HepG2 (cell line): ENCODE measurements around the gene ACYP2. TPM values are rescaled to one million over a fixed set of nuclear protein-coding genes. Genes with fewer than 3 reads are reported as not detected.
A peak's percentile ranks its signal among the peaks of the same experiment; 100 is the strongest.

Experiments used
- ATAC-seq: fragments of 200-7000 bp; cut with Tn5 transposase; 3 replicates; pipeline ENCODE4 v1.9.1; 2020; ENCODE audit warnings: mild to moderate bottlenecking, moderate library complexity
- BruUV-seq: library from RNA; stranded (reverse); fragments of 400-500 nt; replicated peaks from 2 replicates; lab custom pipeline; 2021; lab: Mats Ljungman, UMichigan
- CTCF ChIA-PET: fragments of 300-600 bp; formaldehyde crosslinking; extraction: SDS; loops from one replicate; lab custom pipeline; 2021; ENCODE audit warnings: low total read pairs, inconsistent platforms, low intra/inter-chr PET ratio; lab: Yijun Ruan, JAX
- POLR2A ChIA-PET: fragments of 350-600 bp; sonication (Branson Sonifier 250); formaldehyde crosslinking; loops from one replicate; lab custom pipeline; 2020; ENCODE audit warnings: antibody characterized with exemption, inconsistent platforms; lab: Yijun Ruan, JAX
- DNase-seq: peaks from one replicate; pipeline ENCODE4 v3.0.0-alpha.2; 2015; ENCODE audit warnings: low spot score
- FAIRE-seq: peaks from 3 replicates; lab custom pipeline; 2011; peaks lifted over from hg19 to GRCh38; lab: Jason Lieb, UNC
- H2AFZ ChIP-seq: one replicate; pipeline ENCODE4 v1.6.1; 2011; ENCODE audit warnings: low read length, inconsistent platforms
- H3K27ac ChIP-seq: fragments of 300-600 bp; 3 replicates; pipeline ENCODE4 v1.8.0; 2011; ENCODE audit warnings: mixed run types, mild to moderate bottlenecking, mixed read lengths, low read length, inconsistent platforms; ENCODE audit not compliant: insufficient read depth; ENCODE audit errors: extremely low read length
- H3K27me3 ChIP-seq, 2 experiments: fragments of 200-600 bp in 1 of 2; 2 replicates in 1 of 2; 3 replicates in 1 of 2; pipeline versions ENCODE4 v1.6.0 to v1.8.0; 2011; ENCODE audit warnings: low read length in 2 of 2, mild to moderate bottlenecking in 2 of 2, moderate library complexity in 2 of 2, inconsistent platforms in 1 of 2; ENCODE audit not compliant: insufficient read depth in 2 of 2, control insufficient read depth in 1 of 2
- H3K36me3 ChIP-seq, 2 experiments: fragments of 200-600 bp in 1 of 2; replicated peaks in 1 of 2; 2 replicates in 1 of 2; 3 replicates in 1 of 2; pipeline versions ENCODE4 v1.5.1 to v1.8.0; 2011; ENCODE audit warnings: low read length in 2 of 2, inconsistent platforms in 1 of 2; ENCODE audit not compliant: insufficient read depth in 2 of 2, control insufficient read depth in 1 of 2
- H3K4me1 ChIP-seq: 2 replicates; pipeline ENCODE4 v1.5.1; 2012; ENCODE audit warnings: low read length, inconsistent platforms; ENCODE audit not compliant: insufficient read depth
- H3K4me2 ChIP-seq: 2 replicates; pipeline ENCODE4 v1.6.0; 2011; ENCODE audit warnings: low read depth, low read length, inconsistent platforms
- H3K4me3 ChIP-seq, 3 experiments: fragments of 200-600 bp in 1 of 3; sonication (generic), shearing (Covaris generic) in 1 of 3; replicated peaks in 1 of 3; 2 replicates each; pipeline ENCODE4 v1.5.1; 2011 to 2016; ENCODE audit warnings: low read length in 3 of 3, inconsistent platforms in 2 of 3, low read depth in 2 of 3, mild to moderate bottlenecking in 2 of 3, control low read depth in 1 of 3, mixed read lengths in 1 of 3; ENCODE audit not compliant: insufficient read depth in 1 of 3
- H3K79me2 ChIP-seq: one replicate; pipeline ENCODE4 v1.6.1; 2011; ENCODE audit warnings: low read length, inconsistent platforms; ENCODE audit not compliant: insufficient read depth
- H3K9ac ChIP-seq: 2 replicates; pipeline ENCODE4 v1.6.0; 2011; ENCODE audit warnings: mild to moderate bottlenecking, low read depth, low read length, inconsistent platforms; ENCODE audit not compliant: insufficient read depth
- H3K9me3 ChIP-seq: 2 replicates; pipeline ENCODE4 v1.5.1; 2012; ENCODE audit warnings: mild to moderate bottlenecking, low read length
- H4K20me1 ChIP-seq: 2 replicates; pipeline ENCODE4 v1.6.0; 2011; ENCODE audit warnings: inconsistent platforms, mild to moderate bottlenecking, low read length, moderate library complexity; ENCODE audit not compliant: insufficient read depth
- AGO1 ChIP-seq: fragments of 200-400 bp; formaldehyde crosslinking; IDR thresholded peaks from 2 replicates; pipeline ENCODE4 v1.6.1; 2017; ENCODE audit warnings: mild to moderate bottlenecking, low read depth, low read length, moderate library complexity; ENCODE audit not compliant: poor library complexity, severe bottlenecking
- BATF2 ChIP-seq: sonication (generic); formaldehyde crosslinking; IDR thresholded peaks from 2 replicates; pipeline ENCODE4 v1.8.0; 2022; ENCODE audit warnings: mild to moderate bottlenecking, missing genetic modification reagents, moderate library complexity
- CCAR2 ChIP-seq: fragments of 200-400 bp; formaldehyde crosslinking; optimal IDR thresholded peaks from 2 replicates; pipeline ENCODE3; 2018; ENCODE audit warnings: low read depth, mild to moderate bottlenecking, low read length, moderate library complexity
- CENPBD1 ChIP-seq: sonication (generic); formaldehyde crosslinking; IDR thresholded peaks from 2 replicates; pipeline ENCODE4 v1.8.0; 2022; ENCODE audit warnings: missing genetic modification reagents, low read depth, mild to moderate bottlenecking, borderline replicate concordance
- DPF2 ChIP-seq: sonication (generic); formaldehyde crosslinking; IDR thresholded peaks from 2 replicates; pipeline ENCODE4 v1.4.0; 2020; ENCODE audit warnings: mild to moderate bottlenecking, low read depth, missing genetic modification reagents, borderline replicate concordance
- HHEX ChIP-seq: IDR thresholded peaks from 2 replicates; pipeline ENCODE4 v1.6.1; 2016; ENCODE audit warnings: control low read depth
- HOXA3 ChIP-seq: sonication (generic); formaldehyde crosslinking; IDR thresholded peaks from 2 replicates; pipeline ENCODE4 v1.5.0; 2020; ENCODE audit warnings: missing genetic modification reagents
- KAT2B ChIP-seq: fragments of 150-350 bp; IDR thresholded peaks from 2 replicates; pipeline ENCODE4 v1.6.1; 2014; ENCODE audit warnings: low read depth, low read length, borderline replicate concordance
- KMT2A ChIP-seq: sonication (generic); formaldehyde crosslinking; IDR thresholded peaks from 2 replicates; pipeline ENCODE4 v1.4.0; 2020; ENCODE audit warnings: missing genetic modification reagents
- MAFK ChIP-seq, 2 experiments: IDR thresholded peaks in 1 of 2; conservative IDR thresholded peaks in 1 of 2; 2 replicates each; pipeline ENCODE4 v1.6.1; 2011; ENCODE audit warnings: improper control_type of control experiment in 2 of 2, low read length in 2 of 2
- MTA3 ChIP-seq: sonication (generic); formaldehyde crosslinking; IDR thresholded peaks from 2 replicates; pipeline ENCODE4 v1.4.0; 2020; ENCODE audit warnings: missing genetic modification reagents
- NR2F6 ChIP-seq, 2 experiments: IDR thresholded peaks; 2 replicates each; pipeline ENCODE4 v1.6.1; 2016; ENCODE audit warnings: antibody characterized with exemption in 1 of 2, mild to moderate bottlenecking in 1 of 2
- POLR2A ChIP-seq, 2 experiments: IDR thresholded peaks; 2 replicates each; pipeline ENCODE4 v1.6.1; 2011; ENCODE audit warnings: low read depth in 2 of 2, low read length in 2 of 2, mild to moderate bottlenecking in 1 of 2, moderate library complexity in 1 of 2; ENCODE audit not compliant: insufficient read depth in 1 of 2
- PPARG ChIP-seq: conservative IDR thresholded peaks from 2 replicates; pipeline ENCODE4 v1.6.1; 2016; ENCODE audit warnings: missing biosample characterization, missing genetic modification reagents
- RCOR2 ChIP-seq: IDR thresholded peaks from 2 replicates; pipeline ENCODE4 v1.6.1; 2016; ENCODE audit warnings: missing biosample characterization, missing genetic modification reagents
- SAP130 ChIP-seq: IDR thresholded peaks from 2 replicates; pipeline ENCODE4 v1.6.1; 2016; ENCODE audit warnings: low read depth
- SMARCC2 ChIP-seq: fragments of 450-650 bp; IDR thresholded peaks from 2 replicates; pipeline ENCODE4 v1.6.1; 2017; ENCODE audit warnings: antibody characterized with exemption, mild to moderate bottlenecking
- SP4 ChIP-seq: sonication (generic); formaldehyde crosslinking; IDR thresholded peaks from 2 replicates; pipeline ENCODE4 v1.8.1; 2023; ENCODE audit warnings: mild to moderate bottlenecking, missing genetic modification reagents
- THAP11 ChIP-seq: IDR thresholded peaks from 2 replicates; pipeline ENCODE4 v1.6.1; 2016; ENCODE audit warnings: missing biosample characterization, missing genetic modification reagents
- ZBTB38 ChIP-seq: sonication (generic); formaldehyde crosslinking; IDR thresholded peaks from 2 replicates; pipeline ENCODE4 v1.5.1; 2020; ENCODE audit warnings: mild to moderate bottlenecking, missing genetic modification reagents
- ZBTB7B ChIP-seq: sonication (generic); formaldehyde crosslinking; IDR thresholded peaks from 2 replicates; pipeline ENCODE4 v1.4.0; 2020; ENCODE audit warnings: missing genetic modification reagents
- ZNF136 ChIP-seq: sonication (generic); formaldehyde crosslinking; IDR thresholded peaks from 2 replicates; pipeline ENCODE4 v1.8.1; 2022; ENCODE audit warnings: low read depth, mild to moderate bottlenecking, moderate library complexity, missing genetic modification reagents
- ZNF33A ChIP-seq: sonication (generic); formaldehyde crosslinking; IDR thresholded peaks from 2 replicates; pipeline ENCODE4 v1.5.1; 2020; ENCODE audit warnings: missing genetic modification reagents, mild to moderate bottlenecking, moderate library complexity, borderline replicate concordance
- ZNF564 ChIP-seq: sonication (generic); formaldehyde crosslinking; IDR thresholded peaks from 2 replicates; pipeline ENCODE4 v1.8.1; 2023; ENCODE audit warnings: mild to moderate bottlenecking, missing genetic modification reagents
- ZNF713 ChIP-seq: sonication (generic); formaldehyde crosslinking; IDR thresholded peaks from 2 replicates; pipeline ENCODE4 v1.4.0; 2020; ENCODE audit warnings: mild to moderate bottlenecking, missing genetic modification reagents
- WGBS: methylation state at CpG from one replicate; pipeline ENCODE4 v1.1.6; 2017; ENCODE audit warnings: low lambda C conversion rate; 5-methylcytosine and 5-hydroxymethylcytosine counted together
- in situ Hi-C: cut with HindIII; loops from 2 replicates; pipeline ENCODE4 v1.10.0; 2017; ENCODE audit warnings: low pct_unique_long_range_greater_than_20kb; ENCODE audit not compliant: extremely low pct_ligation_motif_present
- intact Hi-C: fragments of 100-400 bp; cut with micrococcal nuclease; formaldehyde crosslinking; loops from one replicate; pipeline ENCODE4 v1.10.0; 2022; ENCODE audit not compliant: unreplicated experiment
- polyA plus RNA-seq, 8 experiments: library from polyadenylated mRNA; depleted of rRNA in 3 of 8; stranded (reverse) in 7 of 8; unstranded in 1 of 8; fragments of >200 nt; fragmentation: Illumina TruSeq in 4 of 8; extraction: Trizol in 4 of 8; gene quantifications; 2 replicates each; pipeline versions ENCODE4 v1.2.1 to v1.2.3, GENCODE V29; 2011 to 2016; ENCODE audit warnings: low read depth in 4 of 8, missing spikeins in 1 of 8, mixed read lengths in 1 of 8; ENCODE audit not compliant: insufficient read depth in 1 of 8
- total RNA-seq, 5 experiments: library from RNA; depleted of rRNA; stranded (reverse); fragments of >200 nt; fragmentation: Illumina TruSeq; extraction: Trizol; gene quantifications; 2 replicates each; pipeline ENCODE4 v1.2.3, GENCODE V29; 2016; ENCODE audit warnings: low read depth in 1 of 5

ACYP2 gene
- total and polyA plus RNA-seq, 2 of the 13 experiments (the other 11 are each of a cell fraction or from before 2014, with no cell fraction given) = 12.3 to 12.7 TPM

GRCh38 chr2:54122939-54123338 is 7.5 kb downstream of the ACYP2 start:
- Histone ChIP-seq H3K79me2 (no peaks in the 10 kb centered on the region), H3K9ac (peak overlapping the region; percentile 35), H3K27ac (peak overlapping the region; percentile 69), H3K9me3 (no peaks in the 10 kb centered on the region), H3K36me3 (no peaks in the 10 kb centered on the region), H3K4me2 (peak overlapping the region; percentile 64), H3K4me1 (peaks cover 41% of the 10 kb centered on the region), H3K27me3 (no peaks in the 10 kb centered on the region), H4K20me1 (no peaks in the 10 kb centered on the region), H3K4me3 (peak overlapping the region in 1 of 3 experiments; percentile 31; a peak in 1 of 6 replicates), H2AFZ (no peak overlapping the region)
- ChIA-PET CTCF (no interaction called here), POLR2A (no interaction called here)
- ATAC-seq = peak; percentile 84
- WGBS = 59% methylated on average over 4 of the region's 4 CpGs
- no TSS peak for BruUV-seq
- FAIRE-seq = peak; percentile 34
- DNase-seq = peak; percentile 79
- intact Hi-C loops (no loop called here), in situ Hi-C loops (no loop called here)
- peak; percentile 80 for TF ChIP-seq ZBTB38
- no peak for TF ChIP-seq MTA3
- TF ChIP-seq ZNF33A (CRISPR knock-in tag) = no peak
- no peak for TF ChIP-seq RCOR2 (CRISPR knock-in tag)
- no peak for TF ChIP-seq NR2F6 (IDR thresholded peaks at IDR 0.05)
- TF ChIP-seq NR2F6 (CRISPR knock-in tag; IDR thresholded peaks at IDR 0.05) = peak; percentile 16; the same call in 1 of the 2 replicates
- no peak for TF ChIP-seq ZNF136 (CRISPR knock-in tag)
- TF ChIP-seq MAFK (conservative IDR thresholded peaks at IDR 0.05 in 1 of 2, IDR thresholded peaks at IDR 0.05 in 1 of 2; ENCODE audit: low read length in 2 of 2) = no peak
- no peak for TF ChIP-seq KMT2A (CRISPR knock-in tag)
- no peak for TF ChIP-seq HHEX (CRISPR knock-in tag)
- no peak for TF ChIP-seq CCAR2
- peak; percentile 62 for TF ChIP-seq SAP130 (CRISPR knock-in tag)
- TF ChIP-seq ZBTB7B (CRISPR knock-in tag) = no peak
- TF ChIP-seq KAT2B = no peak
- 0 out of 2 replicates have a peak, but pooled peaks have one; percentile 9 for TF ChIP-seq HOXA3 (CRISPR knock-in tag)
- no peak for TF ChIP-seq DPF2
- TF ChIP-seq THAP11 (CRISPR knock-in tag) = 0 out of 2 replicates have a peak, but pooled peaks have one; percentile 20
- no peak for TF ChIP-seq POLR2A (IDR thresholded peaks at IDR 0.05; ENCODE audit: insufficient read depth in 1 of 2, low read depth in 2 of 2, low read length in 2 of 2)
- 0 out of 2 replicates have a peak, but pooled peaks have one; percentile 9 for TF ChIP-seq PPARG (CRISPR knock-in tag)
- no peak for TF ChIP-seq AGO1
- TF ChIP-seq SP4 (CRISPR knock-in tag) = no peak
- TF ChIP-seq BATF2 (CRISPR knock-in tag) = no peak
- TF ChIP-seq ZNF564 (CRISPR knock-in tag) = no peak
- TF ChIP-seq ZNF713 (CRISPR knock-in tag) = no peak
- TF ChIP-seq SMARCC2 = no peak
- no peak for TF ChIP-seq CENPBD1
